Fibroblast of pulmonary artery (primary cell): ENCODE measurements around the gene TSHZ1.
A peak's percentile ranks its signal among the peaks of the same experiment; 100 is the strongest.

Experiments used
- DNase-seq: peaks from one replicate; pipeline ENCODE4 v3.0.0-alpha.2; 2010; ENCODE audit warnings: low read depth
- H3K4me3 ChIP-seq: replicated peaks from 2 replicates; pipeline ENCODE4 v1.5.1; 2011; ENCODE audit warnings: low read depth, mild to moderate bottlenecking, control low read depth, low read length, moderate library complexity
- CTCF ChIP-seq: IDR thresholded peaks from 2 replicates; pipeline ENCODE4 v1.5.1; 2011; ENCODE audit warnings: mild to moderate bottlenecking, control low read depth, low read length, inconsistent platforms; ENCODE audit errors: missing control alignments

Gene TSHZ1

DNA sequence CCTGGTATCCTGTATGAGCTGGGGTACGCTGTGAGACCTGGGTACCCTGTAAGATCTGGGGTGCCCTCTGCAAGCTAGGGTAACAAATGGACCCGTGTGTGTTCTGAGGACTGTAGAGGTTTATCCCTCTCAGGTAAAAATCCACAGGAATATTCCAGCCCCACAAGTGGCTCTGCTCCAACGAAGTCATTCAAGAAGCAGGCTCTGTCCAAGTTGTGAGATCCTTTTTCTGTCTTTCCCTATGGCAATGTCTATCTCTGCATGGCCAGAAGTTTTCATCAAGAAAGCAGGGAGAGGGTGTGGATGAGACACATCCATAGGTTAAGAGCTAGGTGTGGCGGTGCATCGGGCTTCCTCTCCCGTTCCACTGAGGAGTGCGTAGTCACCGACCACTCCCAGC is 44.7 kb upstream of the TSHZ1 start:
- no peak for DNase-seq
- no peak for TF ChIP-seq CTCF
- H3K4me3 ChIP-seq, result no peak overlapping the region

DNA sequence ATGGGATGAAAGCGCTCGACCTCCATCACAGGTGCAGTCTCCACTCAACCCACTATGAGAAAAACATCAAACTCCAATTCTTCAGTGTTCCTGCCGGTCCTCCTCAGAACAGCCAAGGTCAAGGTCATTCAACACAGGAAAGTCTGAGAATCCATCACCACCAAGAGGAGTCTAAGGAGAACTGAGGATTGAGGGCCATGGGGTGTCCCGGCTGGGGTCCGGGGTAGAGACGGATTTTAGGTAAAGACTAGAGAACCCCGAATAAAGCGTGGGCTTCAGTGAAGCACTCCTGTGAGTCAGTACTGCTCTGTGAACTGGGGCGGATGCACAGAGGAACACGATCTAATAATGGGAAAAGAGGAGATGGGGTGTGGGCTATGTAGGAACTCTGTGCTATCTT is 43.5 kb upstream of the TSHZ1 start:
- no peak for TF ChIP-seq CTCF
- no peak for DNase-seq
- H3K4me3 ChIP-seq, result no peak overlapping the region

DNA sequence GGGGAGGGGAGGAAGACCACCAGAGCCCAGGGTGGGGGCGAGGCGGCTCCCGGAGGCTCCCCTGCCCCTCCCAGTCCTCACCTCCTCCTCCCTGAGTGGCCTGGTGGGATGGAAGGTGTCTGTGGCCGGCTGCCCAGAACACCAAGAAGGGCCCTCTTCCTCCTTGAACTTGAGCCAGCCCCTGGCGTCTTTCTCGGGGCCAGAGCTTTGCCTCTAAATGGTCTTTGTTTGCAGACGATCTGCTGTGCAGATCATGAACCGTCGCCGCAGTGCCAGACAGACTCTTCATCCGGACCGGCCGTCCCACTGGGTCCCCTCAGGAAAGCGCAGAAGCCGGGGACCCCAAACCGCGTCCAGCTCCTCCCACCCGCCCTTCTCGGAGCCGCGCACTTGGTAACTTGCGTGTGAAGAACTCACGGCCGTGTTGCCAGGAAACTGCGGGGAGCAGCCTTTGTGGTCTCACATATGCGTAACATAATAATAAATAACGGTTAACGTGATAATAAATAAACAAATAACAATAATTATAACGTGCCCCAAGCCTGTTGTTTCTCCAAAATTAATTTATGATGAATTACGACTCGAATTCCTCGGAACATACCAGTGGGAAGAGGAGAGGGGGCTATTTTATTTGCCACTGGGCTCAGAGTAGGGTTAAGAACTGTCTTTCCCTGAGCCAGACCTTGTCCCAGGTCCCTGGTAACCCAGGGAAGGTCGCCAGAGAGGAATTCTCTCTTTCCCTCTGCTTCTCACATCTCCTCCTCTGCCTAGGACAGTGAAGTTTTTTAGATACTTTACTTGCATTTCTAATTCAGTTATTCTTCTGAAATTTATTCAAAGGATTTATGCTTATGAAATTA is 42.6 kb upstream of the TSHZ1 start:
- peak; percentile 4 for DNase-seq
- H3K4me3 ChIP-seq, result no peak overlapping the region
- no peak for TF ChIP-seq CTCF

DNA sequence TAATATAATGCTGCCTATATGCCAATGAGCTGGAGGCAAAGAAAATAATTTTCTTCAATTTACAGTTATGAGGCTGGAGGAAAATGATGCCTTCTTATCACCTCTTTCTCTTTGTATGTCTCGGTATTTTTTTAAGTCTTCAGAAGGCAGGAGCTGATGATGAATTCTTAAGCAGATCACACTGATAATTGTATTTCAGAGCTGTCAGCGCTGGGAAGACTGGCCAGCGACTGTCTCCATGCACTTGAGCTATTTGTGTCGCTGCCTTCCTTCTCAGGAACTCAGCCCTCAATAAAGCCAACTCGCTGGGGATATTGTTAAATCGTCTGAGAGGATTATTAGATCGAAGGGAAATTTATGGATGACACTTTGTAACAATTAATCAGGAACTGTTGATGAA is 42.0 kb upstream of the TSHZ1 start:
- H3K4me3 ChIP-seq, result no peak overlapping the region
- no peak for DNase-seq
- TF ChIP-seq CTCF, result no peak

- no peak for TF ChIP-seq CTCF
- DNase-seq, result no peak
Measured at GRCh38 chr18:75169411-75169810, 41.2 kb upstream of the TSHZ1 start.

DNA sequence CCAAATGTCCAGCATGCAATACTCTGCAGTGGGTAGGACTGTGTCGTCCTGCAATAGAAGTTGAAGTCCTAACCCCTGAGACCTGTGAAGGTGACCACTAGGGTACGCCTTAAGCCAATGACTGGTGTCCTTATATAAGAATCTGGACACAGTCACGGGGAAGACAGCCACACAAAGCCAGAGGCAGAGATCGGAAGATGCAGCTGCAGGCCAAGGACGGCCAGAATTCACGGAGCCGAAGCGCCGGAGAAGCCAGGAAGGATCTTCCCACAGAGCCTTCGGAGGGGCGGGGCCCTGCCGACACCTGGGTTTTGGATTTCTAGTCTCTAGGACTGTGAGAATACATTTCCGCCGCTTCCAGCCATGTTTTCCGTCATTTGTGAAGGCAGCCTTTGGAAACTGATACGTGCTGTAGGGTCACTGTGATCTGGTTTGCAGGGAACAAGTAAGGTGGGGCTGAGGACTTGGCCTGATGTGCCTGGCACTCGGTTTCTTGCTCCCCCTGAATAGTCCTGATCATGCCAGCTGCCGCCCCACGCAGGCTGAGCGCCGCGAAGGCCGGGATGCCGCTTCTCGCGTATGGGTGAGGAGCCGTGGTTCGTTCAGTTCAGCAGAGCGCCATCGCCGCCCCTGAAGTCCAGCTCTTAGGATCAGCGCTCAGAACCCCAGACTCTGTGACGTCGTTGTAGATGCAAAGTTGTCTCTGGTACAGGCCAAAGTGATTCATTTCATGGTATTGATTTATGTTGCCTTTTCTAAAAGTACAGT is 40.4 kb upstream of the TSHZ1 start:
- H3K4me3 ChIP-seq, result no peak overlapping the region
- no peak for DNase-seq
- no peak for TF ChIP-seq CTCF

More at GRCh38 chr18:75169411-75169810, 41.2 kb upstream of the TSHZ1 start:
- no peak overlapping the region for H3K4me3 ChIP-seq
